A549 (cell line): Measurements from ENCODE around the gene UQCC2.

ENCODE experiments used
- CTCF ChIP-seq: fragments of >200 bp; sonication (Bioruptor Twin); formaldehyde crosslinking; IDR thresholded peaks from 3 replicates; pipeline ENCODE4 v1.5.1; 2016
- ESRRA ChIP-seq: fragments of 150-350 bp; IDR thresholded peaks from 2 replicates; pipeline ENCODE4 v1.6.1; 2014; ENCODE audit warnings: mild to moderate bottlenecking, low read length, borderline replicate concordance
- JUNB ChIP-seq: fragments of >200 bp; sonication (Bioruptor Twin); formaldehyde crosslinking; IDR thresholded peaks from 2 replicates; pipeline ENCODE4 v1.6.1; 2016
- KDM1A ChIP-seq: fragments of 200-600 bp; sonication (generic); IDR thresholded peaks from 2 replicates; pipeline ENCODE4 v1.6.1; 2016; ENCODE audit warnings: low read depth, mild to moderate bottlenecking
- RFX5 ChIP-seq: fragments of 450-650 bp; IDR thresholded peaks from 2 replicates; pipeline ENCODE4 v1.7.1; 2014; ENCODE audit warnings: antibody characterized with exemption, mild to moderate bottlenecking, moderate library complexity

GRCh38 chr6:33656844-33657243, 54.7 kb downstream of the UQCC2 start:
- TF ChIP-seq ESRRA: no peak
- no peak for TF ChIP-seq KDM1A
- TF ChIP-seq CTCF: no peak
- no peak for TF ChIP-seq JUNB
- TF ChIP-seq RFX5: no peak
